Epithelial cell of esophagus (primary cell): ENCODE measurements around the gene CYFIP2.

Experiments
- DNase-seq: peaks from one replicate; pipeline ENCODE4 v3.0.0; 2010; ENCODE audit warnings: low read depth
- H3K4me3 ChIP-seq: 2 replicates; pipeline ENCODE4 v1.5.1; 2011; ENCODE audit warnings: mild to moderate bottlenecking, low read length, control low read depth
- TF ChIP-seq, protein P1 (sequence below): IDR thresholded peaks from 2 replicates; pipeline ENCODE4 v1.5.1; 2011; ENCODE audit warnings: low read depth, mild to moderate bottlenecking, low read length, control low read depth, inconsistent platforms; ENCODE audit not compliant: insufficient read depth; ENCODE audit errors: missing control alignments

Gene CYFIP2

GRCh38 chr5:157288405-157289163 lies 22.7 kb downstream of the CYFIP2 start:
- no peak for DNase-seq
- TF ChIP-seq, protein P1, sequence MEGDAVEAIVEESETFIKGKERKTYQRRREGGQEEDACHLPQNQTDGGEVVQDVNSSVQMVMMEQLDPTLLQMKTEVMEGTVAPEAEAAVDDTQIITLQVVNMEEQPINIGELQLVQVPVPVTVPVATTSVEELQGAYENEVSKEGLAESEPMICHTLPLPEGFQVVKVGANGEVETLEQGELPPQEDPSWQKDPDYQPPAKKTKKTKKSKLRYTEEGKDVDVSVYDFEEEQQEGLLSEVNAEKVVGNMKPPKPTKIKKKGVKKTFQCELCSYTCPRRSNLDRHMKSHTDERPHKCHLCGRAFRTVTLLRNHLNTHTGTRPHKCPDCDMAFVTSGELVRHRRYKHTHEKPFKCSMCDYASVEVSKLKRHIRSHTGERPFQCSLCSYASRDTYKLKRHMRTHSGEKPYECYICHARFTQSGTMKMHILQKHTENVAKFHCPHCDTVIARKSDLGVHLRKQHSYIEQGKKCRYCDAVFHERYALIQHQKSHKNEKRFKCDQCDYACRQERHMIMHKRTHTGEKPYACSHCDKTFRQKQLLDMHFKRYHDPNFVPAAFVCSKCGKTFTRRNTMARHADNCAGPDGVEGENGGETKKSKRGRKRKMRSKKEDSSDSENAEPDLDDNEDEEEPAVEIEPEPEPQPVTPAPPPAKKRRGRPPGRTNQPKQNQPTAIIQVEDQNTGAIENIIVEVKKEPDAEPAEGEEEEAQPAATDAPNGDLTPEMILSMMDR, result no peak
- no peak overlapping the region for H3K4me3 ChIP-seq

- no peak for DNase-seq
- H3K4me3 ChIP-seq, result no peak overlapping the region
- TF ChIP-seq, protein P1, result no peak
These were observed 23.4 kb downstream of the CYFIP2 start for GRCh38 chr5:157289164-157289819.

DNA sequence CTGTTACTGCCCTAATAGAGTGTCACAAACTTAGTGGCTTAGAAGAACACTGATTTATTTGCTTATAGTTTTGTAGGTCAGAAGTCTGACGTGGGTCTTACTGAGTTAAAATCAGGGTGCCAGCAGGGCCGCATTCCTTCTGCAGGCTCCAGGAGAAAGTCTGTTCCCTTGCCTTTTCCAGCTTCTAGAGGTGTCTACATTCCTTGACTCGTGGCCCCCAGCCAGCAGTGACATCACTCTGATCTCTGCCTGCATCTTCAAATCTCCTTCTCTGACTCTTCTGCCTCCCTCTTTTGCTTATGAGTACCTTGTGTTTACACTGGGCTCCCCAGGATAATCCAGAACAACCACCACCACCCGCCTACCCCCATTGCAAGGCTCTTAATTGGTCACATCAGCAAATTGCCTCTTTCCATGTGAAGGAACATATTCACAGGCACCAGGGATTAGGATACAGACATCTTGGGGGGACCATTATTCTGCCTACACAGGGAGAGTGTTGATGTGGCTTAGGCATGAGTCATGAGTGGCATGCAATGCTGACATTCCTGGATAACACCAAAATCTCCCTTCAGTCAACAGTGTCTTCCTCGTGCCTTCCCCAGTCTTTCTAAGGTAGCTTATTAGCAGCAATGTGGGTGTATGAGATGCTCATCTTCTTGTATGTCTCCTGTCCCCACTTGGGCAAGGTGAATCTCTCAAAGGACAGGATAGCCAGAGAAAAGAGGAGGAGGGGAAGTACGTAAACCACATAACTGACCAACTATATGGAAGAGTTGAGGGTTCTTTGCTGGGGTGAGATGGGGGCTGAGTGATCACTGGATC lies 24.4 kb downstream of the CYFIP2 start:
- peak; percentile 47 for DNase-seq
- TF ChIP-seq, protein P1, result no peak
- H3K4me3 ChIP-seq, result no peak overlapping the region

DNA sequence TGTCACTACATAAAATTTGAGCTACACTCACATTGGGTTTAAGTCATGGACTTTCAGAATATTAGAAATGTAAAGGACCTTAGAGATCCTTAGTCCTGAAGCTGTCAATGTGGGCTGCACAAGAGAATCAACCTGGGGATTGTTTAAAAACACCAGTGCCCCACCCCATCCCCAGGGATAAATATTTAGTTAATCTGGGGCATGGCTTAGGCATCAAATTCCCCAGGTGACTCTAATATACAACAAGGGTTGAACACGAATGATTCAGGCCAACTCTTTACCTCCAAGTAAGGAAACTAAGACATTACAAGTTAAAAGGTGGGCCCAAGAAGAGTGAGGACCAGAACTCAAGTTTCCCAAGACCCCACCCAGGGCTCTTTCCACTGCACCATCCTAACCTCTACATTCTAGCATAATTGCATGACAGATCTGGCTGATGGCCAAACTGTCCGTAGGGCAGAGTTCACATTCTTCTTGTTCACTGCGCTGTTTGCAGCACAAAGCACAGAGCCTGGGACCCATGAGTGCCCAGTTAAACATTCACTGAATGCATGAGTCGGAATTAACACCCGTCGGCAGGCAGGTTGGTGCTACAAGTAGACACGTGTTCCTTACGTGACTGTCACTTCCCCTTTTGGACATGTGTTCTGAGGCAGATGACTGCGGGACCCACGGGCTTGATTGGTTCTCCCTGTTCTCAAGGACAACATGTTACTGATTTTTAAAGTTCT lies 25.2 kb downstream of the CYFIP2 start:
- H3K4me3 ChIP-seq, result no peak overlapping the region
- DNase-seq, result peak; percentile 23
- TF ChIP-seq, protein P1, result no peak

DNA sequence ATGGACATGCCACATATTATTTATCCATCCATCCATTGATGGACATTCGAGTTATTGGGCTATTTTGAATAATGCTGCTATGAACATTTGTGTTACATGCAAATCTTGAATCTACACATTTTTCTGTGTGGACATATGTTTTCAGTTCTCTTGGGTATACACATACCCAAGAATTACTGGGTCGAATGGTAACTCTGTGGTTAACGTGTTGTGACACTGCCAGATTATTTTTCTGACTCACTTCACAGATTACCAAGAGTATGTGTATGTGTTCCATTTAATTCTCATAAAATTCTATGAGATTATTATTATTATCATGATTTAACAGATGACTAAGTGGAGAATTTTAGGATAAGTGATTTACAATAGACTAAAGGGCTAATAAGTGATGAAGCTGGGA lies 26.7 kb downstream of the CYFIP2 start:
- TF ChIP-seq, protein P1, result no peak
- no peak for DNase-seq
- no peak overlapping the region for H3K4me3 ChIP-seq

GRCh38 chr5:157294407-157295091 lies 28.6 kb downstream of the CYFIP2 start:
- TF ChIP-seq, protein P1, result no peak
- no peak for DNase-seq

More at GRCh38 chr5:157294407-157295091, 28.6 kb downstream of the CYFIP2 start:
- no peak overlapping the region for H3K4me3 ChIP-seq
